ACHN (cell line): Measurements from ENCODE around the gene UQCRC2.
"Not testable (repeated sequence)": the region's sequence is repeated elsewhere in the genome, so short reads cannot be mapped to it uniquely, and the experiment has no call there.

Experiments used
- DNase-seq: peaks from one replicate; pipeline ENCODE4 v3.0.0-alpha.2; 2015
- in situ Hi-C: cut with HindIII; loops from 2 replicates; pipeline ENCODE4 v1.10.0; 2017; ENCODE audit warnings: low sequenced_read_pairs, low pct_ligation_motif_present, low pct_unique_long_range_greater_than_20kb

UQCRC2 gene

GRCh38 chr16:21971856-21972255 lies 18.7 kb downstream of the UQCRC2 start:
- DNase-seq: no peak
- in situ Hi-C loops: no loop called here

- in situ Hi-C loops: no loop called here
- no peak for DNase-seq
Observed at GRCh38 chr16:21973945-21974344, 20.8 kb downstream of the UQCRC2 start.

GRCh38 chr16:21980032-21980431 lies 26.9 kb downstream of the UQCRC2 start:
- in situ Hi-C loops: loop anchor here (25.0 kb wide), 1 partner anchor 107 kb away; the partner anchor contains the start of gene VWA3A
- DNase-seq: no peak

GRCh38 chr16:21982108-21982507 lies 28.9 kb downstream of the UQCRC2 start:
- in situ Hi-C loops: loop anchor here (25.0 kb wide), 1 partner anchor 105 kb away; the partner anchor contains the start of gene VWA3A
- no peak for DNase-seq

GRCh38 chr16:21984062-21984461 lies 30.9 kb downstream of the UQCRC2 start:
- in situ Hi-C loops: loop anchor here (25.0 kb wide), 1 partner anchor 103 kb away; the partner anchor contains the start of gene VWA3A
- no peak for DNase-seq

GRCh38 chr16:21985524-21985923 lies 32.4 kb downstream of the UQCRC2 start:
- in situ Hi-C loops: loop anchor here (25.0 kb wide), 1 partner anchor 102 kb away; the partner anchor contains the start of gene VWA3A
- DNase-seq: no peak

GRCh38 chr16:21986692-21987246 lies 33.6 kb downstream of the UQCRC2 start:
- in situ Hi-C loops: loop anchor here (25.0 kb wide), 1 partner anchor 101 kb away; the partner anchor contains the start of gene VWA3A
- DNase-seq: no peak

- in situ Hi-C loops: loop anchor here (25.0 kb wide), 1 partner anchor 100 kb away; the partner anchor contains the start of gene VWA3A
Observed at GRCh38 chr16:21987498-21987897, 34.3 kb downstream of the UQCRC2 start.

GRCh38 chr16:21989133-21989532 lies 36.0 kb downstream of the UQCRC2 start:
- in situ Hi-C loops: loop anchor here (25.0 kb wide), 1 partner anchor 98 kb away; the partner anchor contains the start of gene VWA3A
- no peak for DNase-seq

More at GRCh38 chr16:21987498-21987897, 34.3 kb downstream of the UQCRC2 start:
- DNase-seq: no peak

GRCh38 chr16:21989751-21990150 lies 36.6 kb downstream of the UQCRC2 start:
- in situ Hi-C loops: loop anchor here (25.0 kb wide), 1 partner anchor 98 kb away; the partner anchor contains the start of gene VWA3A

GRCh38 chr16:21990381-21990944 lies 37.3 kb downstream of the UQCRC2 start:
- in situ Hi-C loops: loop anchor here (25.0 kb wide), 1 partner anchor 97 kb away; the partner anchor contains the start of gene VWA3A
- no peak for DNase-seq

More at GRCh38 chr16:21989751-21990150, 36.6 kb downstream of the UQCRC2 start:
- no peak for DNase-seq

- in situ Hi-C loops: loop anchor here (25.0 kb wide), 1 partner anchor 96 kb away; the partner anchor contains the start of gene VWA3A
- DNase-seq: no peak
Observed at GRCh38 chr16:21991621-21992020, 38.5 kb downstream of the UQCRC2 start.

- in situ Hi-C loops: loop anchor here (25.0 kb wide), 1 partner anchor 92 kb away; the partner anchor contains the start of gene VWA3A
- DNase-seq: no peak
Observed at GRCh38 chr16:21994856-21995465, 41.8 kb downstream of the UQCRC2 start.

- DNase-seq: no peak
- in situ Hi-C loops: loop anchor here (25.0 kb wide), 1 partner anchor 90 kb away; the partner anchor contains the start of gene VWA3A
Observed at GRCh38 chr16:21996923-21997696, 43.9 kb downstream of the UQCRC2 start.

- no peak for DNase-seq
- in situ Hi-C loops: loop anchor here (25.0 kb wide), 1 partner anchor 89 kb away; the partner anchor contains the start of gene VWA3A
Observed at GRCh38 chr16:21997697-21998480, 44.7 kb downstream of the UQCRC2 start.

GRCh38 chr16:22001591-22001990 lies 48.4 kb downstream of the UQCRC2 start:
- DNase-seq: no peak
- in situ Hi-C loops: loop anchor here (25.0 kb wide), 1 partner anchor 186 kb away; no protein-coding TSS in a partner anchor

- in situ Hi-C loops: loop anchor here (25.0 kb wide), 1 partner anchor 185 kb away; no protein-coding TSS in a partner anchor
- not testable (repeated sequence) for DNase-seq
Observed at GRCh38 chr16:22002047-22002446, 48.9 kb downstream of the UQCRC2 start.
